ENCODE data around the gene CYP3A5.
"Not testable (repeated sequence)": the region's sequence is repeated elsewhere in the genome, so short reads cannot be mapped to it uniquely, and the experiment has no call there.

CYP3A5 gene

GRCh38 chr7:99679400-99680191, at the start of gene CYP3A5:
Gene CYP3A5, minus strand, starts transcription at chr7:99679996. Its CDS starts 100 bp downstream, at chr7:99679896.
- Histone ChIP-seq H3K4me3 (ENCODE audit: low read length) (no peak within 1 kb of the TSS), H3K27me3 (ENCODE audit: control insufficient read depth, insufficient read depth, low read length) (no peaks in the 10 kb centered on the region), H3K4me1 (ENCODE audit: control insufficient read depth, low read depth, low read length) (no peaks in the 10 kb centered on the region), H3K27ac (ENCODE audit: low read length) (no peak within 1 kb of the TSS), H3K36me3 (ENCODE audit: control insufficient read depth, low read depth, low read length) (no peaks in the 10 kb centered on the region), H3K9ac (ENCODE audit: low read length) (no peak within 1 kb of the TSS), H3K9me3 (ENCODE audit: control insufficient read depth, low read depth, low read length) (no peaks in the 10 kb centered on the region)

GRCh38 chr7:99728615-99729014, 48.8 kb upstream of the CYP3A5 start:
- Histone ChIP-seq H3K36me3 (ENCODE audit: control insufficient read depth, low read depth, low read length) (no peaks in the 10 kb centered on the region), H3K4me1 (ENCODE audit: control insufficient read depth, low read depth, low read length) (no peaks in the 10 kb centered on the region), H3K9ac (ENCODE audit: low read length) (no peak overlapping the region), H3K27me3 (ENCODE audit: control insufficient read depth, insufficient read depth, low read length) (no peaks in the 10 kb centered on the region), H3K27ac (ENCODE audit: low read length) (no peak overlapping the region), H3K4me3 (ENCODE audit: low read length) (no peak overlapping the region), H3K9me3 (ENCODE audit: control insufficient read depth, low read depth, low read length) (no peaks in the 10 kb centered on the region)

- not testable (repeated sequence) for H3K9ac ChIP-seq (ENCODE audit: low read length); H3K9me3 ChIP-seq (ENCODE audit: control insufficient read depth, low read depth, low read length); H3K4me3 ChIP-seq (ENCODE audit: low read length); H3K36me3 ChIP-seq (ENCODE audit: control insufficient read depth, low read depth, low read length); H3K4me1 ChIP-seq (ENCODE audit: control insufficient read depth, low read depth, low read length); H3K27ac ChIP-seq (ENCODE audit: low read length); H3K27me3 ChIP-seq (ENCODE audit: control insufficient read depth, insufficient read depth, low read length)
Measured at GRCh38 chr7:99723201-99723600, 43.4 kb upstream of the CYP3A5 start.

- H3K4me1 ChIP-seq (ENCODE audit: control insufficient read depth, low read depth, low read length) = no peaks in the 10 kb centered on the region
- H3K27ac ChIP-seq (ENCODE audit: low read length) = no peak overlapping the region
- H3K9ac ChIP-seq (ENCODE audit: low read length) = no peak overlapping the region
- no peak overlapping the region for H3K4me3 ChIP-seq (ENCODE audit: low read length)
- H3K27me3 ChIP-seq (ENCODE audit: control insufficient read depth, insufficient read depth, low read length) = peaks cover 3% of the 10 kb centered on the region
- H3K36me3 ChIP-seq (ENCODE audit: control insufficient read depth, low read depth, low read length) = no peaks in the 10 kb centered on the region
- no peaks in the 10 kb centered on the region for H3K9me3 ChIP-seq (ENCODE audit: control insufficient read depth, low read depth, low read length)
Measured at GRCh38 chr7:99720800-99721595, 41.2 kb upstream of the CYP3A5 start.

GRCh38 chr7:99719996-99720769, 40.4 kb upstream of the CYP3A5 start:
- Histone ChIP-seq H3K36me3 (ENCODE audit: control insufficient read depth, low read depth, low read length) (no peaks in the 10 kb centered on the region), H3K9ac (ENCODE audit: low read length) (no peak overlapping the region), H3K9me3 (ENCODE audit: control insufficient read depth, low read depth, low read length) (no peaks in the 10 kb centered on the region), H3K4me3 (ENCODE audit: low read length) (no peak overlapping the region), H3K27ac (ENCODE audit: low read length) (no peak overlapping the region), H3K27me3 (ENCODE audit: control insufficient read depth, insufficient read depth, low read length) (peaks cover 3% of the 10 kb centered on the region), H3K4me1 (ENCODE audit: control insufficient read depth, low read depth, low read length) (no peaks in the 10 kb centered on the region)

- Histone ChIP-seq H3K27me3 (ENCODE audit: control insufficient read depth, insufficient read depth, low read length) (no peaks in the 10 kb centered on the region), H3K9ac (ENCODE audit: low read length) (no peak overlapping the region), H3K4me3 (ENCODE audit: low read length) (no peak overlapping the region), H3K27ac (ENCODE audit: low read length) (no peak overlapping the region), H3K9me3 (ENCODE audit: control insufficient read depth, low read depth, low read length) (no peaks in the 10 kb centered on the region), H3K36me3 (ENCODE audit: control insufficient read depth, low read depth, low read length) (no peaks in the 10 kb centered on the region), H3K4me1 (ENCODE audit: control insufficient read depth, low read depth, low read length) (no peaks in the 10 kb centered on the region)
Measured at GRCh38 chr7:99713995-99714570, 34.3 kb upstream of the CYP3A5 start.

GRCh38 chr7:99709838-99710578, 30.2 kb upstream of the CYP3A5 start:
- Histone ChIP-seq H3K9ac (ENCODE audit: low read length) (no peak overlapping the region), H3K4me3 (ENCODE audit: low read length) (no peak overlapping the region), H3K27me3 (ENCODE audit: control insufficient read depth, insufficient read depth, low read length) (no peaks in the 10 kb centered on the region), H3K27ac (ENCODE audit: low read length) (no peak overlapping the region), H3K36me3 (ENCODE audit: control insufficient read depth, low read depth, low read length) (no peaks in the 10 kb centered on the region), H3K4me1 (ENCODE audit: control insufficient read depth, low read depth, low read length) (no peaks in the 10 kb centered on the region), H3K9me3 (ENCODE audit: control insufficient read depth, low read depth, low read length) (peaks cover 4% of the 10 kb centered on the region)

GRCh38 chr7:99709260-99709659, 29.5 kb upstream of the CYP3A5 start:
- no peaks in the 10 kb centered on the region for H3K36me3 ChIP-seq (ENCODE audit: control insufficient read depth, low read depth, low read length)
- no peaks in the 10 kb centered on the region for H3K4me1 ChIP-seq (ENCODE audit: control insufficient read depth, low read depth, low read length)
- no peak overlapping the region for H3K9ac ChIP-seq (ENCODE audit: low read length)
- no peak overlapping the region for H3K27ac ChIP-seq (ENCODE audit: low read length)
- H3K9me3 ChIP-seq (ENCODE audit: control insufficient read depth, low read depth, low read length) = peaks cover 5% of the 10 kb centered on the region
- H3K4me3 ChIP-seq (ENCODE audit: low read length) = no peak overlapping the region
- no peaks in the 10 kb centered on the region for H3K27me3 ChIP-seq (ENCODE audit: control insufficient read depth, insufficient read depth, low read length)

GRCh38 chr7:99707096-99707495, 27.3 kb upstream of the CYP3A5 start:
- Histone ChIP-seq H3K9me3 (ENCODE audit: control insufficient read depth, low read depth, low read length) (peaks cover 5% of the 10 kb centered on the region), H3K4me1 (ENCODE audit: control insufficient read depth, low read depth, low read length) (no peaks in the 10 kb centered on the region), H3K27ac (ENCODE audit: low read length) (no peak overlapping the region), H3K27me3 (ENCODE audit: control insufficient read depth, insufficient read depth, low read length) (no peaks in the 10 kb centered on the region), H3K36me3 (ENCODE audit: control insufficient read depth, low read depth, low read length) (no peaks in the 10 kb centered on the region), H3K9ac (ENCODE audit: low read length) (no peak overlapping the region), H3K4me3 (ENCODE audit: low read length) (no peak overlapping the region)

- H3K4me1 ChIP-seq (ENCODE audit: control insufficient read depth, low read depth, low read length) = no peaks in the 10 kb centered on the region
Measured at GRCh38 chr7:99699946-99700345, 20.1 kb upstream of the CYP3A5 start.

More at GRCh38 chr7:99699946-99700345, 20.1 kb upstream of the CYP3A5 start:
- no peak overlapping the region for H3K4me3 ChIP-seq (ENCODE audit: low read length)
- H3K27ac ChIP-seq (ENCODE audit: low read length) = no peak overlapping the region
- no peak overlapping the region for H3K9ac ChIP-seq (ENCODE audit: low read length)
- no peaks in the 10 kb centered on the region for H3K27me3 ChIP-seq (ENCODE audit: control insufficient read depth, insufficient read depth, low read length)
- H3K9me3 ChIP-seq (ENCODE audit: control insufficient read depth, low read depth, low read length) = peaks cover under 1% of the 10 kb centered on the region
- H3K36me3 ChIP-seq (ENCODE audit: control insufficient read depth, low read depth, low read length) = no peaks in the 10 kb centered on the region
